GM12878 (cell line): ENCODE data around the gene OTULIN. TPM values are rescaled to one million over a fixed set of nuclear protein-coding genes. Genes with fewer than 3 reads are reported as not detected.
A peak's percentile ranks its signal among the peaks of the same experiment; 100 is the strongest.

Experiments used
- ATAC-seq: fragments of 200-7000 bp; cut with Tn5 transposase; 3 replicates; pipeline ENCODE4 v1.9.1; 2020; ENCODE audit warnings: mild to moderate bottlenecking, moderate library complexity
- BruUV-seq: library from RNA; stranded (reverse); fragments of 400-500 nt; replicated peaks from 2 replicates; lab custom pipeline; 2021; lab: Mats Ljungman, UMichigan
- CTCF ChIA-PET: fragments of 300-600 bp; sonication (Branson Sonifier 250); formaldehyde crosslinking; extraction: SDS; loops from one replicate; lab custom pipeline; 2021; ENCODE audit warnings: inconsistent platforms; lab: Yijun Ruan, JAX
- POLR2A ChIA-PET: fragments of 350-600 bp; formaldehyde crosslinking; extraction: SDS; loops from one replicate; lab custom pipeline; 2021; ENCODE audit warnings: inconsistent platforms; lab: Charles Lee
- RAD21 ChIA-PET: fragments of 300-600 bp; sonication (Branson Sonifier 250); formaldehyde crosslinking; loops from one replicate; lab custom pipeline; 2023; ENCODE audit warnings: antibody characterized with exemption; ENCODE audit not compliant: unreplicated experiment; lab: Charles Lee
- SMC1A ChIA-PET: fragments of 300-600 bp; sonication (Branson Sonifier 250); formaldehyde crosslinking; loops from one replicate; lab custom pipeline; 2023; ENCODE audit not compliant: unreplicated experiment, uncharacterized antibody; lab: Charles Lee
- DNase-seq: peaks from one replicate; pipeline ENCODE4 v3.0.0-alpha.2; 2011; ENCODE audit warnings: low read depth, low spot score
- FAIRE-seq: peaks from 3 replicates; lab custom pipeline; 2011; peaks lifted over from hg19 to GRCh38; lab: Jason Lieb, UNC
- H2AFZ ChIP-seq: 2 replicates; pipeline ENCODE4 v1.6.0; 2011; ENCODE audit warnings: low read depth, low read length, control low read depth; ENCODE audit not compliant: control insufficient read depth
- H3K27ac ChIP-seq: 2 replicates; pipeline ENCODE4 v1.5.1; 2011; ENCODE audit warnings: control low read depth; ENCODE audit not compliant: control insufficient read depth, insufficient read depth
- H3K27me3 ChIP-seq, 2 experiments: replicated peaks in 1 of 2; 2 replicates each; pipeline versions ENCODE4 v1.6.0 to v1.6.1; 2011; ENCODE audit warnings: low read length in 1 of 2; ENCODE audit not compliant: control insufficient read depth in 2 of 2, insufficient read depth in 2 of 2
- H3K36me3 ChIP-seq, 2 experiments: 2 replicates each; pipeline ENCODE4 v1.5.1; 2011; ENCODE audit warnings: low read length in 1 of 2; ENCODE audit not compliant: control insufficient read depth in 2 of 2, insufficient read depth in 2 of 2
- H3K4me1 ChIP-seq: 2 replicates; pipeline ENCODE4 v1.6.1; 2011; ENCODE audit warnings: mild to moderate bottlenecking, low read length, moderate library complexity, mixed read lengths; ENCODE audit not compliant: control insufficient read depth, insufficient read depth
- H3K4me2 ChIP-seq: 2 replicates; pipeline ENCODE4 v1.6.0; 2011; ENCODE audit warnings: control low read depth; ENCODE audit not compliant: control insufficient read depth, insufficient read depth
- H3K4me3 ChIP-seq: fragments of 200-600 bp; sonication (generic); 2 replicates; pipeline ENCODE4 v1.5.1; 2016
- H3K79me2 ChIP-seq: 2 replicates; pipeline ENCODE4 v1.6.0; 2011; ENCODE audit warnings: low read length; ENCODE audit not compliant: control insufficient read depth, insufficient read depth
- H3K9ac ChIP-seq: 2 replicates; pipeline ENCODE4 v1.8.0; 2011; ENCODE audit warnings: low read length, control low read depth, mixed read lengths; ENCODE audit not compliant: control insufficient read depth, insufficient read depth
- H3K9me3 ChIP-seq: replicated peaks from 3 replicates; pipeline ENCODE4 v1.5.1; 2011; ENCODE audit warnings: mild to moderate bottlenecking, low read length; ENCODE audit not compliant: control insufficient read depth, insufficient read depth
- H4K20me1 ChIP-seq: 2 replicates; pipeline ENCODE4 v1.6.0; 2011; ENCODE audit not compliant: control insufficient read depth, insufficient read depth
- BCL3 ChIP-seq: IDR thresholded peaks from 2 replicates; pipeline ENCODE4 v1.6.1; 2011; ENCODE audit warnings: borderline replicate concordance, low read depth, mild to moderate bottlenecking, moderate library complexity, low read length; ENCODE audit not compliant: insufficient read depth, poor library complexity, severe bottlenecking
- BHLHE40 ChIP-seq, 2 experiments: fragments of 450-650 bp in 1 of 2; IDR thresholded peaks; 2 replicates each; pipeline ENCODE4 v1.6.1; 2011 to 2017; ENCODE audit warnings: low read depth in 2 of 2, borderline replicate concordance in 1 of 2, improper control_type of control experiment in 1 of 2, low read length in 1 of 2, mild to moderate bottlenecking in 1 of 2
- NFIC ChIP-seq: IDR thresholded peaks from 2 replicates; pipeline ENCODE4 v1.6.1; 2012; ENCODE audit warnings: low read depth, mild to moderate bottlenecking, inconsistent platforms, low read length, moderate library complexity
- NR2C2 ChIP-seq: IDR thresholded peaks from 2 replicates; pipeline ENCODE4 v1.6.1; 2011; ENCODE audit warnings: borderline replicate concordance, low read depth; ENCODE audit not compliant: control insufficient read depth, insufficient read length
- POLR2A ChIP-seq: IDR thresholded peaks from 2 replicates; pipeline ENCODE4 v1.6.1; 2011; ENCODE audit warnings: low read depth, mild to moderate bottlenecking, low read length
- RB1 ChIP-seq: fragments of 450-650 bp; formaldehyde crosslinking; IDR thresholded peaks from 2 replicates; pipeline ENCODE4 v1.6.1; 2017; ENCODE audit warnings: mild to moderate bottlenecking, borderline replicate concordance
- RUNX3 ChIP-seq: IDR thresholded peaks from 2 replicates; pipeline ENCODE4 v1.6.1; 2012; ENCODE audit warnings: low read length, inconsistent platforms
- STAT1 ChIP-seq: fragments of 450-650 bp; conservative IDR thresholded peaks from 2 replicates; pipeline ENCODE4 v1.6.1; 2014; ENCODE audit warnings: antibody characterized with exemption, mild to moderate bottlenecking
- TCF3 ChIP-seq: IDR thresholded peaks from 2 replicates; pipeline ENCODE4 v1.6.1; 2012; ENCODE audit warnings: low read depth, mild to moderate bottlenecking, low read length, borderline replicate concordance; ENCODE audit not compliant: insufficient read depth
- WGBS: methylation state at CpG from one replicate; pipeline ENCODE4 v1.1.6; 2016; ENCODE audit warnings: low lambda C conversion rate; ENCODE audit not compliant: insufficient replicate concordance, insufficient coverage; ENCODE audit errors: missing lambda C conversion rate; 5-methylcytosine and 5-hydroxymethylcytosine counted together
- in situ Hi-C: fragments of 300-500 bp; cut with MboI; formaldehyde crosslinking; loops from 9 replicates; pipeline ENCODE4 v1.14.3; 2018; ENCODE audit warnings: mixed read lengths
- intact Hi-C: fragments of 100-400 bp; cut with micrococcal nuclease; formaldehyde crosslinking; loops from one replicate; pipeline ENCODE4 v1.14.2; 2022; ENCODE audit not compliant: unreplicated experiment
- polyA plus RNA-seq, 11 experiments: library from polyadenylated mRNA; depleted of rRNA in 4 of 11; unstranded in 6 of 11; stranded (reverse) in 5 of 11; fragments of >200 nt; fragmentation: Nextera tagmentation in 4 of 11; fragmentation: Illumina TruSeq in 1 of 11; extraction: Ambion mirVana in 4 of 11; extraction: Trizol in 1 of 11; gene quantifications; 1 replicate in 1 of 11; 2 replicates in 10 of 11; pipeline versions ENCODE4 v1.2.1 to v1.2.3, GENCODE V29; 2011 to 2016; ENCODE audit warnings: inconsistent platforms in 2 of 11, missing spikeins in 2 of 11, low read depth in 1 of 11
- total RNA-seq, 4 experiments: library from RNA; depleted of rRNA in 3 of 4; stranded (reverse); fragments of >200 nt in 3 of 4; fragmentation: Illumina TruSeq in 1 of 4; extraction: Trizol in 1 of 4; gene quantifications; 2 replicates each; pipeline versions ENCODE4 v1.2.1 to v1.2.3, GENCODE V29; 2013 to 2021

The OTULIN gene
- total and polyA plus RNA-seq, 10 of the 15 experiments (the other 5 are each of a cell fraction or from before 2014, with no cell fraction given) = 6.6 to 70.5 (median 28.7) TPM

- no peaks in the 10 kb centered on the region for H3K79me2 ChIP-seq
- CTCF ChIA-PET = no interaction called here
- no TSS peak for BruUV-seq
- TF ChIP-seq BCL3 = peak; percentile 53
- no peak for TF ChIP-seq TCF3
- TF ChIP-seq, all 136 proteins: peak for 1
- Histone ChIP-seq H2AFZ (no peak overlapping the region), H3K4me2 (no peak overlapping the region), H3K36me3 (no peaks in the 10 kb centered on the region), H3K9me3 (no peaks in the 10 kb centered on the region), H3K4me3 (no peak overlapping the region), H3K9ac (no peak overlapping the region), H3K4me1 (peaks cover 13% of the 10 kb centered on the region), H3K27ac (no peak overlapping the region), H4K20me1 (no peaks in the 10 kb centered on the region), H3K27me3 (no peaks in the 10 kb centered on the region)
- intact Hi-C loops (loop anchor here (5.0 kb wide), 1 partner anchor 131 kb away; the partner anchor contains the start of gene ANKH), in situ Hi-C loops (no loop called here)
- FAIRE-seq = no peak
- SMC1A ChIA-PET = no interaction called here
- DNase-seq = no peak
- ATAC-seq = no peak
- 92% methylated on average over 13 of the region's 13 CpGs for WGBS
- POLR2A ChIA-PET = no interaction called here
- RAD21 ChIA-PET = no interaction called here
Measured at GRCh38 chr5:14741131-14741530, 76.6 kb downstream of the OTULIN start.

GRCh38 chr5:14741801-14742440 is 77.4 kb downstream of the OTULIN start:
- Histone ChIP-seq H3K4me2 (no peak overlapping the region), H3K79me2 (no peaks in the 10 kb centered on the region), H3K4me3 (no peak overlapping the region), H3K9ac (no peak overlapping the region), H3K4me1 (peaks cover 13% of the 10 kb centered on the region), H4K20me1 (no peaks in the 10 kb centered on the region), H3K9me3 (no peaks in the 10 kb centered on the region), H3K36me3 (no peaks in the 10 kb centered on the region), H3K27me3 (no peaks in the 10 kb centered on the region), H3K27ac (no peak overlapping the region), H2AFZ (no peak overlapping the region)
- TF ChIP-seq NR2C2 (no peak), RB1 (no peak), STAT1 (no peak), POLR2A (no peak), BHLHE40 (IDR thresholded peaks at IDR 0.05; ENCODE audit: borderline replicate concordance in 1 of 2, low read depth in 2 of 2, low read length in 1 of 2) (no peak), RUNX3 (no peak), NFIC (no peak)
- in situ Hi-C loops = no loop called here
- ATAC-seq (no peak), DNase-seq (no peak), FAIRE-seq (no peak)
- CTCF ChIA-PET = no interaction called here
- RAD21 ChIA-PET = no interaction called here
- intact Hi-C loops = loop anchor here (5.0 kb wide), 1 partner anchor 130 kb away; the partner anchor contains the start of gene ANKH
- BruUV-seq = no TSS peak
- WGBS = over 99% methylated on average over 11 of the region's 11 CpGs
- POLR2A ChIA-PET = no interaction called here
- SMC1A ChIA-PET = no interaction called here
